ENCODE measurements around the gene CDON.

CDON gene

GRCh38 chr11:125958872-125959400 lies 103.7 kb downstream of the CDON start:
- no peaks in the 10 kb centered on the region for H3K36me3 ChIP-seq (ENCODE audit: control insufficient read depth, insufficient read depth, low read length)

GRCh38 chr11:125957618-125958332 lies 104.9 kb downstream of the CDON start:
- H3K36me3 ChIP-seq (ENCODE audit: control insufficient read depth, insufficient read depth, low read length): no peaks in the 10 kb centered on the region
- H3K9me3 ChIP-seq (ENCODE audit: control insufficient read depth, low read length): no peaks in the 10 kb centered on the region
- H3K27me3 ChIP-seq (ENCODE audit: control insufficient read depth, insufficient read depth, low read length): no peaks in the 10 kb centered on the region
- H3K4me1 ChIP-seq (ENCODE audit: control insufficient read depth, insufficient read depth, low read length): peaks cover 18% of the 10 kb centered on the region
- H3K9ac ChIP-seq (ENCODE audit: low read length): no peak overlapping the region
- H3K4me3 ChIP-seq (ENCODE audit: low read length): no peak overlapping the region

More at GRCh38 chr11:125958872-125959400, 103.7 kb downstream of the CDON start:
- Histone ChIP-seq H3K4me1 (ENCODE audit: control insufficient read depth, insufficient read depth, low read length) (peaks cover 8% of the 10 kb centered on the region), H3K27me3 (ENCODE audit: control insufficient read depth, insufficient read depth, low read length) (no peaks in the 10 kb centered on the region), H3K9ac (ENCODE audit: low read length) (no peak overlapping the region), H3K9me3 (ENCODE audit: control insufficient read depth, low read length) (no peaks in the 10 kb centered on the region), H3K4me3 (ENCODE audit: low read length) (no peak overlapping the region)

GRCh38 chr11:125956391-125957134 lies 106.1 kb downstream of the CDON start:
- Histone ChIP-seq H3K9ac (ENCODE audit: low read length) (no peak overlapping the region), H3K4me1 (ENCODE audit: control insufficient read depth, insufficient read depth, low read length) (peaks cover 29% of the 10 kb centered on the region), H3K27me3 (ENCODE audit: control insufficient read depth, insufficient read depth, low read length) (no peaks in the 10 kb centered on the region), H3K36me3 (ENCODE audit: control insufficient read depth, insufficient read depth, low read length) (no peaks in the 10 kb centered on the region), H3K9me3 (ENCODE audit: control insufficient read depth, low read length) (no peaks in the 10 kb centered on the region), H3K4me3 (ENCODE audit: low read length) (no peak overlapping the region)

- no peak overlapping the region for H3K4me3 ChIP-seq (ENCODE audit: low read length)
- H3K36me3 ChIP-seq (ENCODE audit: control insufficient read depth, insufficient read depth, low read length): no peaks in the 10 kb centered on the region
- no peak overlapping the region for H3K9ac ChIP-seq (ENCODE audit: low read length)
Observed at GRCh38 chr11:125955856-125956255, 106.8 kb downstream of the CDON start.

GRCh38 chr11:125954945-125955640 lies 107.6 kb downstream of the CDON start:
- Histone ChIP-seq H3K27me3 (ENCODE audit: control insufficient read depth, insufficient read depth, low read length) (no peaks in the 10 kb centered on the region), H3K4me1 (ENCODE audit: control insufficient read depth, insufficient read depth, low read length) (peaks cover 38% of the 10 kb centered on the region), H3K9me3 (ENCODE audit: control insufficient read depth, low read length) (no peaks in the 10 kb centered on the region), H3K36me3 (ENCODE audit: control insufficient read depth, insufficient read depth, low read length) (no peaks in the 10 kb centered on the region), H3K9ac (ENCODE audit: low read length) (no peak overlapping the region), H3K4me3 (ENCODE audit: low read length) (no peak overlapping the region)

More at GRCh38 chr11:125955856-125956255, 106.8 kb downstream of the CDON start:
- no peaks in the 10 kb centered on the region for H3K9me3 ChIP-seq (ENCODE audit: control insufficient read depth, low read length)
- H3K27me3 ChIP-seq (ENCODE audit: control insufficient read depth, insufficient read depth, low read length): no peaks in the 10 kb centered on the region
- peaks cover 35% of the 10 kb centered on the region for H3K4me1 ChIP-seq (ENCODE audit: control insufficient read depth, insufficient read depth, low read length)

- no peaks in the 10 kb centered on the region for H3K9me3 ChIP-seq (ENCODE audit: control insufficient read depth, low read length)
- H3K9ac ChIP-seq (ENCODE audit: low read length): no peak overlapping the region
- no peak overlapping the region for H3K4me3 ChIP-seq (ENCODE audit: low read length)
- H3K27me3 ChIP-seq (ENCODE audit: control insufficient read depth, insufficient read depth, low read length): no peaks in the 10 kb centered on the region
- no peaks in the 10 kb centered on the region for H3K36me3 ChIP-seq (ENCODE audit: control insufficient read depth, insufficient read depth, low read length)
- peaks cover 38% of the 10 kb centered on the region for H3K4me1 ChIP-seq (ENCODE audit: control insufficient read depth, insufficient read depth, low read length)
Observed at GRCh38 chr11:125954123-125954944, 108.3 kb downstream of the CDON start.

GRCh38 chr11:125953401-125953935 lies 109.2 kb downstream of the CDON start:
- Histone ChIP-seq H3K9ac (ENCODE audit: low read length) (no peak overlapping the region), H3K4me1 (ENCODE audit: control insufficient read depth, insufficient read depth, low read length) (peaks cover 38% of the 10 kb centered on the region), H3K36me3 (ENCODE audit: control insufficient read depth, insufficient read depth, low read length) (no peaks in the 10 kb centered on the region), H3K4me3 (ENCODE audit: low read length) (no peak overlapping the region), H3K9me3 (ENCODE audit: control insufficient read depth, low read length) (no peaks in the 10 kb centered on the region), H3K27me3 (ENCODE audit: control insufficient read depth, insufficient read depth, low read length) (no peaks in the 10 kb centered on the region)

GRCh38 chr11:125952973-125953372 lies 109.7 kb downstream of the CDON start:
- H3K9me3 ChIP-seq (ENCODE audit: control insufficient read depth, low read length): no peaks in the 10 kb centered on the region
- H3K36me3 ChIP-seq (ENCODE audit: control insufficient read depth, insufficient read depth, low read length): no peaks in the 10 kb centered on the region
- H3K4me3 ChIP-seq (ENCODE audit: low read length): peak overlapping the region; percentile 28
- no peak overlapping the region for H3K9ac ChIP-seq (ENCODE audit: low read length)
- H3K27me3 ChIP-seq (ENCODE audit: control insufficient read depth, insufficient read depth, low read length): no peaks in the 10 kb centered on the region
- H3K4me1 ChIP-seq (ENCODE audit: control insufficient read depth, insufficient read depth, low read length): peaks cover 38% of the 10 kb centered on the region

GRCh38 chr11:125952559-125952958 lies 110.1 kb downstream of the CDON start:
- no peak overlapping the region for H3K9ac ChIP-seq (ENCODE audit: low read length)
- H3K4me1 ChIP-seq (ENCODE audit: control insufficient read depth, insufficient read depth, low read length): peaks cover 38% of the 10 kb centered on the region
- no peaks in the 10 kb centered on the region for H3K27me3 ChIP-seq (ENCODE audit: control insufficient read depth, insufficient read depth, low read length)
- no peaks in the 10 kb centered on the region for H3K9me3 ChIP-seq (ENCODE audit: control insufficient read depth, low read length)
- no peaks in the 10 kb centered on the region for H3K36me3 ChIP-seq (ENCODE audit: control insufficient read depth, insufficient read depth, low read length)
- peak overlapping the region; percentile 28 for H3K4me3 ChIP-seq (ENCODE audit: low read length)

GRCh38 chr11:125951731-125952130 lies 110.9 kb downstream of the CDON start:
- Histone ChIP-seq H3K27me3 (ENCODE audit: control insufficient read depth, insufficient read depth, low read length) (no peaks in the 10 kb centered on the region), H3K9me3 (ENCODE audit: control insufficient read depth, low read length) (no peaks in the 10 kb centered on the region), H3K4me1 (ENCODE audit: control insufficient read depth, insufficient read depth, low read length) (peaks cover 36% of the 10 kb centered on the region), H3K9ac (ENCODE audit: low read length) (no peak overlapping the region), H3K36me3 (ENCODE audit: control insufficient read depth, insufficient read depth, low read length) (no peaks in the 10 kb centered on the region), H3K4me3 (ENCODE audit: low read length) (no peak overlapping the region)
